ENCODE data around the gene STAU1. TPM values are rescaled to one million over a fixed set of nuclear protein-coding genes. Genes with fewer than 3 reads are reported as not detected.
A peak's percentile ranks its signal among the peaks of the same experiment; 100 is the strongest.

STAU1 gene
- total and polyA plus RNA-seq, 2 of the 13 experiments (the other 11 are each of a cell fraction or from before 2014, with no cell fraction given) = 119 to 133 TPM

DNA sequence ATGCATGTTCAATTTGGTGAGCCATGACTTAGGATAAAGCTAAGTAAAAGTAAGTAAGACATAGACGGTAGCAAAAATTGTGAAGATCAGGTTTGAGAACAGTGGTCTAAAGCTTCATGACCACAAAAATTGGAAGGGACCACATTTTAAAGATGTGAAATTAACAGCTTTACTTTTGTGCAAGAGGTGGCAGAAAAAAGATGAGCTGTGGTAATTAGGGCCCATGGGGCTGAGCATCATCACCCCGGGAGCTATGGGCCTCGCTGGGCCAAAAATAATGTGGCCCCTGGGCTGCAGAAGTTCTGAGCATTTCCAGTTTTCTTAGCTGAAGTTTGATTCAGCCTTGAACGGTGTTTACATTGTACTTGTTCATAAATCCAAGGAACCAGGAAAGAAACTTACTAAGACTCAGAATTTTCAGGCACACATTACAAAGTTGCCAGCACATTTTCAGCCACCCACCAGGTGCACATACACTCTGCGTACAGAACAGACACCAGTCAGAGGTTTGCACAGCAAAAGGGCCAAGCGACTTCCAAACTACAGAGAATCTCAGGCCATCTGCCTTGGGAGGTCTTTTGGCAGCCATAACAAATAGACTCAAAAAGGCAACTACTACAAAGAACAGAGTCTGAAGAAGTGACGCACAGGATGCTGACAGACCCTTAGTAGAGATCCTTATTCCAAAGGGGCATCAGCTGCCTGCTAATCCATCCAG, 84.3 kb downstream of the STAU1 start (continued):
- TF ChIP-seq, protein P1, sequence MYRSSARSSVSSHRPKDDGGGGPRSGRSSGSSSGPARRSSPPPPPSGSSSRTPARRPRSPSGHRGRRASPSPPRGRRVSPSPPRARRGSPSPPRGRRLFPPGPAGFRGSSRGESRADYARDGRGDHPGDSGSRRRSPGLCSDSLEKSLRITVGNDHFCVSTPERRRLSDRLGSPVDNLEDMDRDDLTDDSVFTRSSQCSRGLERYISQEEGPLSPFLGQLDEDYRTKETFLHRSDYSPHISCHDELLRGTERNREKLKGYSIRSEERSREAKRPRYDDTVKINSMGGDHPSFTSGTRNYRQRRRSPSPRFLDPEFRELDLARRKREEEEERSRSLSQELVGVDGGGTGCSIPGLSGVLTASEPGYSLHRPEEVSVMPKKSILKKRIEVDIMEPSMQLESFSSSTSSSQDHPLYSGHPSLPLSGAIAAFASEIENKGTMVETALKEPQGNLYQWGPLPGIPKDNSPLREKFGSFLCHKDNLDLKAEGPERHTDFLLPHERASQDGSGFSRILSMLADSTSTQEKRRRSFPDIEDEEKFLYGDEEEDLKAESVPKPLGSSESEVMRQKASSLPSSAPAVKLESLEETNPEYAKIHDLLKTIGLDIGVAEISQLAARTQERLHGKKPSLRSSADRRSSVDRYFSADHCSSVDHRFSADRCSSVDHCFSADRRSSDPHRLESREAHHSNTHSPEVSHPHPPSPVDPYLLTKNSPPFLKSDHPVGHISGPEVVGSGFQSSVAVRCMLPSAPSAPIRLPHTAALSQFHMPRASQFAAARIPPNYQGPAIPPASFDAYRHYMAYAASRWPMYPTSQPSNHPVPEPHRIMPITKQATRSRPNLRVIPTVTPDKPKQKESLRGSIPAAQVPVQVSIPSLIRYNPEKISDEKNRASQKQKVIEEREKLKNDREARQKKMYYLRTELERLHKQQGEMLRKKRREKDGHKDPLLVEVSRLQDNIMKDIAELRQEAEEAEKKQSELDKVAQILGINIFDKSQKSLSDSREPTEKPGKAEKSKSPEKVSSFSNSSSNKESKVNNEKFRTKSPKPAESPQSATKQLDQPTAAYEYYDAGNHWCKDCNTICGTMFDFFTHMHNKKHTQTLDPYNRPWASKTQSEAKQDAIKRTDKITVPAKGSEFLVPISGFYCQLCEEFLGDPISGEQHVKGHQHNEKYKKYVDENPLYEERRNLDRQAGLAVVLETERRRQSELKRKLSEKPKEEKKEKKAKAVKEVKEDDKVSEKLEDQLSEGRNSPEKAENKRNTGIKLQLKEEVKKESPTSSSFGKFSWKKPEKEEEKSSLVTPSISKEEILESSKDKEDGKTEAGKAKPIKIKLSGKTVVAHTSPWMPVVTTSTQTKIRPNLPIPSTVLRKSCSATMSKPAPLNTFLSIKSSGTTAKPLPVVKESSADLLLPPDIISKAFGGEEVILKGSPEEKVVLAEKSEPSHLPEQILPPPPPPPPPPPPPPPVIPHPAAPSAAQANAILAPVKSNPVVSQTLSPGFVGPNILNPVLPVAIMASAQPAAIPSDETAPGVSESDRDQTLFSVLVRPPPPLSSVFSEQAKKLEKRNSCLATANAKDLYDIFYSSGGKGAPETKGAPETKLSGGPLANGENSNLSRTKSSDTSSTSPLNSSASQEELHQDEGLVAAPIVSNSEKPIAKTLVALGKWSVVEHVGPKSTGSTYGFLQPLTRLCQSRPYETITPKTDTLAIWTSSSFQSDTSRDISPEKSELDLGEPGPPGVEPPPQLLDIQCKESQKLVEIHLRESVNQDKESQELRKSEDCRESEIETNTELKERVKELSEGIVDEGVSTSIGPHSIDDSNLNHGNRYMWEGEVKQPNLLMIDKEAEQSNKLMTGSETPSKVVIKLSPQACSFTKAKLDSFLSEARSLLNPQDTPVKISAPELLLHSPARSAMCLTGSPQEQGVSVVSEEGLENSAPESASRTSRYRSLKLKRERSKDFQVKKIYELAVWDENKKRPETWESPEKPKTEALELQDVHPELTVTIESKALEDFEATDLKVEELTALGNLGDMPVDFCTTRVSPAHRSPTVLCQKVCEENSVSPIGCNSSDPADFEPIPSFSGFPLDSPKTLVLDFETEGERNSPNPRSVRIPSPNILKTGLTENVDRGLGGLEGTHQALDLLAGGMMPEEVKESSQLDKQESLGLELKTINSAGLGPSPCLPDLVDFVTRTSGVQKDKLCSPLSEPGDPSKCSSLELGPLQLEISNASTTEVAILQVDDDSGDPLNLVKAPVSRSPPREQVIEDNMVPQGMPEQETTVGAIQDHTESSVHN (CRISPR knock-in tag; IDR thresholded peaks at IDR 0.05) = no peak
- TF ChIP-seq ZSCAN30 (CRISPR knock-in tag; IDR thresholded peaks at IDR 0.05) (no peak), ZNF841 (CRISPR knock-in tag; IDR thresholded peaks at IDR 0.05; ENCODE audit: borderline replicate concordance) (no peak), HOXA9 (CRISPR knock-in tag; IDR thresholded peaks at IDR 0.05; ENCODE audit: borderline replicate concordance) (no peak), PITX1 (CRISPR knock-in tag; IDR thresholded peaks at IDR 0.05) (no peak), TCF12 (IDR thresholded peaks at IDR 0.05) (no peak), TCF12 (CRISPR knock-in tag; IDR thresholded peaks at IDR 0.05) (no peak), AKAP8 (CRISPR knock-in tag; IDR thresholded peaks at IDR 0.05) (peak; percentile 19; the same call in 1 of the 2 replicates), POLR2A (IDR thresholded peaks at IDR 0.05; ENCODE audit: insufficient read depth in 1 of 2, low read depth in 2 of 2, low read length in 2 of 2) (0 out of 4 replicates have a peak, but pooled peaks of 1 of the 2 experiments have one; percentile 27), ESRRA (CRISPR knock-in tag; IDR thresholded peaks at IDR 0.05; ENCODE audit: low read depth) (no peak), ZKSCAN1 (IDR thresholded peaks at IDR 0.05; ENCODE audit: low read length) (no peak), ZNF629 (CRISPR knock-in tag; conservative IDR thresholded peaks at IDR 0.05) (no peak), ZFY (CRISPR knock-in tag; IDR thresholded peaks at IDR 0.05) (no peak)
- TF ChIP-seq, protein P2, sequence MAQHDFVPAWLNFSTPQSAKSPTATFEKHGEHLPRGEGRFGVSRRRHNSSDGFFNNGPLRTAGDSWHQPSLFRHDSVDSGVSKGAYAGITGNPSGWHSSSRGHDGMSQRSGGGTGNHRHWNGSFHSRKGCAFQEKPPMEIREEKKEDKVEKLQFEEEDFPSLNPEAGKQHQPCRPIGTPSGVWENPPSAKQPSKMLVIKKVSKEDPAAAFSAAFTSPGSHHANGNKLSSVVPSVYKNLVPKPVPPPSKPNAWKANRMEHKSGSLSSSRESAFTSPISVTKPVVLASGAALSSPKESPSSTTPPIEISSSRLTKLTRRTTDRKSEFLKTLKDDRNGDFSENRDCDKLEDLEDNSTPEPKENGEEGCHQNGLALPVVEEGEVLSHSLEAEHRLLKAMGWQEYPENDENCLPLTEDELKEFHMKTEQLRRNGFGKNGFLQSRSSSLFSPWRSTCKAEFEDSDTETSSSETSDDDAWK (CRISPR knock-in tag; IDR thresholded peaks at IDR 0.05) = no peak
- TF ChIP-seq, protein P3, sequence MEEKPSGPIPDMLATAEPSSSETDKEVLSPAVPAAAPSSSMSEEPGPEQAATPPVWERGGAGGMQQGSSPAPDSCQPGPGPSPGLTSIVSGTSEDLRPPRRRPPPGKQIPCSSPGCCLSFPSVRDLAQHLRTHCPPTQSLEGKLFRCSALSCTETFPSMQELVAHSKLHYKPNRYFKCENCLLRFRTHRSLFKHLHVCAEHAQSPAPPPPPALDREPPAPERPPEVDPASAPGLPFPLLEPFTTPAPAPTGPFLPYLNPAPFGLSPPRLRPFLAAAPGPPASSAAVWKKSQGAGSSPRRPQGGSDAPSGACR (CRISPR knock-in tag; IDR thresholded peaks at IDR 0.05) = 0 out of 2 replicates have a peak, but pooled peaks have one; percentile 66
- TF ChIP-seq, protein P4, sequence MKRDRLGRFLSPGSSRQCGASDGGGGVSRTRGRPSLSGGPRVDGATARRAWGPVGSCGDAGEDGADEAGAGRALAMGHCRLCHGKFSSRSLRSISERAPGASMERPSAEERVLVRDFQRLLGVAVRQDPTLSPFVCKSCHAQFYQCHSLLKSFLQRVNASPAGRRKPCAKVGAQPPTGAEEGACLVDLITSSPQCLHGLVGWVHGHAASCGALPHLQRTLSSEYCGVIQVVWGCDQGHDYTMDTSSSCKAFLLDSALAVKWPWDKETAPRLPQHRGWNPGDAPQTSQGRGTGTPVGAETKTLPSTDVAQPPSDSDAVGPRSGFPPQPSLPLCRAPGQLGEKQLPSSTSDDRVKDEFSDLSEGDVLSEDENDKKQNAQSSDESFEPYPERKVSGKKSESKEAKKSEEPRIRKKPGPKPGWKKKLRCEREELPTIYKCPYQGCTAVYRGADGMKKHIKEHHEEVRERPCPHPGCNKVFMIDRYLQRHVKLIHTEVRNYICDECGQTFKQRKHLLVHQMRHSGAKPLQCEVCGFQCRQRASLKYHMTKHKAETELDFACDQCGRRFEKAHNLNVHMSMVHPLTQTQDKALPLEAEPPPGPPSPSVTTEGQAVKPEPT (CRISPR knock-in tag; IDR thresholded peaks at IDR 0.05; ENCODE audit: low read depth) = no peak
